Measurements from ENCODE around the gene LINGO3.

DNA sequence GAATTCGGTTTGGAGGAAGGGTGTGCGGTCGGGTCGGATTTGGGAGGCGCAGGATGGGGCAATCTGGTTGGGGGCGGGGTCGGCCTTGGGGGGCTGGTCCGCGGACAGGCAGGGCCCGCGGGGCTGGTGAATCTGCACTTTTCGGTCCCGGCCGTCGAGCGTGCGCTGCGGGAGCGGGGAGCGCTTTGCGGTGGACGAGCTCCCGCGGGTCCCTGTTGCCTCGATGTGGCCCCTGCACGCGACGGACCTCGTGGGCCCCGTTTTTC, 37.9 kb downstream of the LINGO3 start:
- TF ChIP-seq FOXA1 (IDR thresholded peaks at IDR 0.05) (no peak), LEF1 (IDR thresholded peaks at IDR 0.05; ENCODE audit: borderline replicate concordance) (no peak), FOXM1 (IDR thresholded peaks at IDR 0.05; ENCODE audit: borderline replicate concordance) (no peak), SUZ12 (IDR thresholded peaks at IDR 0.05) (no peak), TARDBP (IDR thresholded peaks at IDR 0.05) (no peak), FOXK2 (IDR thresholded peaks at IDR 0.05) (no peak), ELF4 (IDR thresholded peaks at IDR 0.05) (no peak), NFRKB (IDR thresholded peaks at IDR 0.05) (no peak), BHLHE40 (IDR thresholded peaks at IDR 0.05; ENCODE audit: borderline replicate concordance) (no peak), ARNT (IDR thresholded peaks at IDR 0.05) (no peak), CTBP1 (IDR thresholded peaks at IDR 0.05; ENCODE audit: borderline replicate concordance) (no peak), SP1 (IDR thresholded peaks at IDR 0.05) (no peak), HDGF (IDR thresholded peaks at IDR 0.05; ENCODE audit: borderline replicate concordance) (no peak)
- TF ChIP-seq, protein P1, sequence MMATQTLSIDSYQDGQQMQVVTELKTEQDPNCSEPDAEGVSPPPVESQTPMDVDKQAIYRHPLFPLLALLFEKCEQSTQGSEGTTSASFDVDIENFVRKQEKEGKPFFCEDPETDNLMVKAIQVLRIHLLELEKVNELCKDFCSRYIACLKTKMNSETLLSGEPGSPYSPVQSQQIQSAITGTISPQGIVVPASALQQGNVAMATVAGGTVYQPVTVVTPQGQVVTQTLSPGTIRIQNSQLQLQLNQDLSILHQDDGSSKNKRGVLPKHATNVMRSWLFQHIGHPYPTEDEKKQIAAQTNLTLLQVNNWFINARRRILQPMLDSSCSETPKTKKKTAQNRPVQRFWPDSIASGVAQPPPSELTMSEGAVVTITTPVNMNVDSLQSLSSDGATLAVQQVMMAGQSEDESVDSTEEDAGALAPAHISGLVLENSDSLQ (IDR thresholded peaks at IDR 0.05), result no peak
